ENCODE measurements around the gene SLC40A1. TPM values are rescaled to one million over a fixed set of nuclear protein-coding genes. Genes with fewer than 3 reads are reported as not detected.

SLC40A1 gene
- total RNA-seq, 1 donor from 2014 or later: 98.0 TPM

Other genes with a start within 250 kb of the SLC40A1 start
- 45.6 and 49.9 TPM in 2 replicates for gene WDR75, start 139.3 kb downstream of the SLC40A1 start, total RNA-seq
- gene ASNSD1, start 80.7 kb upstream of the SLC40A1 start, total RNA-seq: 73.2 and 75.4 TPM in 2 replicates
- 4.8 and 6.8 TPM in 2 replicates for gene ANKAR, start 93.9 kb upstream of the SLC40A1 start, total RNA-seq
- 5.9 and 6.1 TPM in 2 replicates for gene OSGEPL1, start 182.0 kb upstream of the SLC40A1 start, total RNA-seq
- gene ORMDL1, start 203.6 kb upstream of the SLC40A1 start, total RNA-seq: 51.3 and 54.6 TPM in 2 replicates
- 24.2 and 39.1 TPM in 2 replicates for gene PMS1, start 203.7 kb upstream of the SLC40A1 start, total RNA-seq